ENCODE data around the gene JTB.

GRCh38 chr1:153963850-153964331, 13.6 kb downstream of the JTB start:
- no peak for TF ChIP-seq CTCF (IDR thresholded peaks at IDR 0.05)
- no peak for TF ChIP-seq POLR2AphosphoS5 (IDR thresholded peaks at IDR 0.05)
